ENCODE measurements around the gene WWC2.

- no peak for TF ChIP-seq POLR2A (IDR thresholded peaks at IDR 0.05; ENCODE audit: low read depth)
- no peak for TF ChIP-seq CTCF (IDR thresholded peaks at IDR 0.05)
- TF ChIP-seq EP300 (IDR thresholded peaks at IDR 0.05): no peak
These were observed 229.8 kb downstream of the WWC2 start for GRCh38 chr4:183328832-183329231.

All from esophagus muscularis mucosa (tissue), 4 donors.